Coronary artery (tissue), 2 donors: ENCODE measurements around the gene NANP.
"Not testable (repeated sequence)": the region's sequence is repeated elsewhere in the genome, so short reads cannot be mapped to it uniquely, and the experiment has no call there.

Experiments used
- DNase-seq: peaks from one replicate; pipeline ENCODE4 v3.0.0-alpha.2; 2017; ENCODE audit warnings: low spot score
- H3K27ac ChIP-seq, 2 donors: fragments of 200-600 bp; sonication (generic); one replicate each; pipeline ENCODE4 v1.5.1; 2016 to 2019
- H3K4me3 ChIP-seq: fragments of 200-600 bp; sonication (generic); 2 replicates; pipeline ENCODE4 v1.5.1; 2016; ENCODE audit warnings: mild to moderate bottlenecking, moderate library complexity
- CTCF ChIP-seq: fragments of 200-600 bp; sonication (generic); IDR thresholded peaks from one replicate; pipeline ENCODE4 v1.5.1; 2019; ENCODE audit warnings: antibody characterized with exemption

NANP gene

DNA sequence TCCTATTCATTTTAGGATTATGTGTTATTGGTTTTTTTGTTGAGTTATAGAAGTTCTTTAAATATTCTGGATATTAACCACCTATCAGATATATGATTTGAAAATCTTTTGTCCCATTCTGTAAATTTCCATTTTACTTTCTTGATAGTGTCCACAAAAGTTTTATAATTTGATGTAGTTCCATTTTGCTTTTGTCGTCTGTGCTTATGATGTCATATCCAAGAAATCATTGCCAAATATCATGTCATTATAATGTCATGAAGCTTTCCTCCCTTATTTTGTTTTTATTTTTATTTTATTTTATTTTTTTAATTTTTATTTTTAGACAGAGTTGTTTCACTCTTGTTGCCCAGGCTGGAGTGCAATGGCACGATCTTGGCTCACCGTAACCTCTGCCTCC lies 21.0 kb upstream of the NANP start:
- DNase-seq: no peak
- Histone ChIP-seq H3K27ac (no peak overlapping the region), H3K4me3 (no peak overlapping the region)
- TF ChIP-seq CTCF: no peak

- Histone ChIP-seq H3K4me3 (no peak overlapping the region), H3K27ac (no peak overlapping the region)
- no peak for TF ChIP-seq CTCF
- DNase-seq: no peak
Observed at GRCh38 chr20:25643716-25644115, 19.9 kb upstream of the NANP start.

GRCh38 chr20:25637247-25637646 lies 13.4 kb upstream of the NANP start:
- Histone ChIP-seq H3K27ac (no peak overlapping the region), H3K4me3 (no peak overlapping the region)
- no peak for DNase-seq
- no peak for TF ChIP-seq CTCF

- no peak for DNase-seq
- no peak for TF ChIP-seq CTCF
- Histone ChIP-seq H3K27ac (no peak overlapping the region), H3K4me3 (no peak overlapping the region)
Observed at GRCh38 chr20:25632940-25633790, 9.4 kb upstream of the NANP start.

DNA sequence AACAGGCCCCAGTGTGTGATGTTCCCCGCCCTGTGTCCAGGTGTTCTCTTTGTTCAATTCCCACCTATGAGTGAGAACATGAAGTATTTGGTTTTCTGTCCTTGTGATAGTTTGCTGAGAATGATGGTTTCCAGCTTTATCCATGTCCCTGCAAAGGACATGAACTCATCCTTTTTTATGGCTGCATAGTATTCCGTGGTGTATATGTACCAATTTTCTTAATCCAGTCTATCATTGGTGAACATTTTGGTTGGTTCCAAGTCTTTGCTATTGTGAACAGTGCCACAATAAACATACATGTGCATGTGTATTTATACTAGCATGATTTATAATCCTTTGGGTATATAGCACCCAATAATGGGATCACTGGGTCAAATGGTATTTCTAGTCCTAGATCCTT lies 6.8 kb upstream of the NANP start:
- H3K27ac ChIP-seq, DNase-seq, H3K4me3 ChIP-seq: not testable (repeated sequence)

DNA sequence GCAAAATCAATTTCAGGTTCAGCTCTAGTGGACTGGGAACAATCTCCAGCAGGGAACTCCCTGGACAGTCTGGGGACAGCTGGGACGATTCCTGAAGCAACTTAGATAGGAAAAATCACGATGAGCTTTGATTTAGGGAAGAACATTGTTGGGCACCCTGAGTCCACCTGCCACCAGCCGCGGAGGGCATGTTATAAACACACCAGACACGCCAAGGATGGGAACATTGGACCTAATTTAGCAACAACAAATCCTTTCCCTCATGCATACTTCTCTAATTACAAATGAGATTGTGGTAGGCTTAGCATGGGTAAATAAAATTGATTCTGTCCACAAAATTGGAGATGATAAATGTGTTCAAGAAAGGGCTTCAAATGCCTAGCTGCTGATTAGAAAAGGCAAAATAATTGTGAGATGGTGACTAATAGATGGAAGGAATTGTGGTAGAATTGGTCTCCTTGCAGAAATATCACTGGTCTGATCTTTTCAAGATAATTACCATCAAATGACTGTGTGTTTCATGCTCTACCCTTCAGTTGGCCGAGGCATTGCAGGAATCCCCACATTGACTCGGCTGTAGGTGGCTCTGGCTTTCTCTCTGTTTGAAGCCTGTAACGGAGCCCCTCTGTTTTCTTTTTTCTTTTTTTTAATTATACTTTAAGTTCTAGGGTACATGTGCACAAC lies 6.1 kb upstream of the NANP start:
- TF ChIP-seq CTCF: no peak
- no peak for DNase-seq
- H3K27ac ChIP-seq: no peak overlapping the region
- no peak overlapping the region for H3K4me3 ChIP-seq

- no peak for DNase-seq
- Histone ChIP-seq H3K27ac (no peak overlapping the region), H3K4me3 (no peak overlapping the region)
- no peak for TF ChIP-seq CTCF
Observed at GRCh38 chr20:25626779-25627178, 3.0 kb upstream of the NANP start.
